HG02852 (cell line): ENCODE measurements around the gene FYN.

Experiments
- ATAC-seq: cut with Tn5 transposase; IDR thresholded peaks from one replicate; pipeline ENCODE4 v1.9.1; 2021; ENCODE audit warnings: mild to moderate bottlenecking, moderate library complexity; ENCODE audit not compliant: unreplicated experiment

Gene FYN

GRCh38 chr6:111672761-111673450, 200.3 kb downstream of the FYN start:
- ATAC-seq, result no peak

DNA sequence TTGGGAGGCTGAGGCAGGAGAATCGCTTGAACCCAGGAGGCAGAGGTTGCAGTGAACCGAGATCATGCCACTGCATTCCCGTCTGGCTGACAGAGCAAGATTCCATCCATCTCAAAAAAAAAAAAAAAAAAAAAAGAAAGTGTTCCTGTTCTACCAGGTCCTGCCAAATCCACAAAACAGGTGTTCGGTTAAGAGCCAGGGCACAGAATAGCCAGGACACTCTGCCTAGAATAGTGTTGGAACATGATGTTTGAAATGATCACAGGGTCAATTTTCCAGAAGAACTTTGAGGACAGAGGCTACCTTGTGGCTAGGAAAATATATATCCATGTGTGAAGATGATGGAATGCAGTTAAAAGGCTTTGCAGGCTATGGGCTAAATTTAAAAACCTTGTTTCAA, 203.9 kb downstream of the FYN start:
- no peak for ATAC-seq

GRCh38 chr6:111668410-111668809, 204.8 kb downstream of the FYN start:
- ATAC-seq, result no peak

- ATAC-seq, result no peak
These were observed 205.3 kb downstream of the FYN start for GRCh38 chr6:111667931-111668330.

GRCh38 chr6:111666847-111667246, 206.4 kb downstream of the FYN start:
- ATAC-seq, result no peak

DNA sequence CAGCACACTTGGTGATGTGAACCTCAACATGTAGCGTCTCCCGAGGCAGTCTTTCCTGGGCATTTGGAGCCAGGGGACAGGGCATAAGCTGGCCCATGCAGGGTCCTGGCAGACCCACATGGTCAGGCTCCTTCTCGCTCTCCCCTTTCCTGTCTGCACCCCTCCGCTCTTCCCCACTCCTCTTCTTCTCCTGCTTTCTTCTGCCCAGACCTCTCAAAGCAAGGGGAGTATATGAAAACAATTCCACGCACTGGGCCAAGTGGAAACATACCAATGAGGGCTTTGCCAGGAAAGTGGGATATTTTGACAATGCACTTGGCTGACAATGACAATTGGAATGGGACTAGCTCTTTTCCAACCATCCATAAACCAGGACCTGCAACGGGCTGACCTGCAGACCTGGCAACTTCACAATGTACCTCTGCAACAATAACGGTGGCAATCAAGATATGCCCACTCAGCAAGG, 208.7 kb downstream of the FYN start:
- no peak for ATAC-seq

DNA sequence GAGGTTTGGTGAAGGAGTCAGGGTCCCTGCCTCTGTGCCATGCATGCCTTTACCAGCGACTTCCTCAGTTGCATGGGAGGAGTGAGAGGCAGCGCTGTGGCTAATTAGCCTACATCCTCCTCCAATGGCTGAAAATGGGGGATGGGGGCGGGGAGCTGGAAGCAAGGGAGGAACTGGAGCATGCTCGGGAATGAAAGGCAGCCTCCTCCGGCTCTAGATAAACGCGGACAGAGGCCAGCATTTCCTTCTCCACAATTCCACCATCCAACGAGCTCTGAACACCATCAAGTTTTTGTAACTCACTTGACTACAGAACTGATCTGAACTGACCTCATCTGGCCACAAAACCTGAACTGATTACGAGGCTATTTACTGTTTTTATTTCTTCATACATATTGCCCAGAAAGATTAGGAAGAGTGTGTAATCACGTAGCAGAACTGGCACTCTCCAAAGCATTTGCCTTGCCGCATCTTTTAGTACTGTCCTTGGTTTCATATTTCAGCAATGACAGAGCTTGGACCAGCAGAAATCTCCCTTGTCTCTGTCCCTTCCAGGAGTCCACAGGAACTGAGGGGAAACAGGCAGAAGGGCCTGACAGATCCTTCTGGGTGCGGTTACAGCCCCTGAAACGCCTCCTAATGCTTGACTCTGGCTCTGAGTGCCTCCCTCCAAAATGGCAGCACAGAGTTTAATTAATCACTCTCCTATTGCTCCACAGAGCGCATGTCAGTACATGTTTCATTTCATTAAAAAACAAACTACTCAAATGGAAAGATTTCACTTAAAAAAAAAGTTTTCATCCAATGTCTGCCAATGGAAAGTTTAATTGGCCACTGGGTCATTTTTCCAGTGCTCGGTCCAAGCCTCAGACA, 209.3 kb downstream of the FYN start:
- no peak for ATAC-seq

- ATAC-seq, result no peak
These were observed 210.3 kb downstream of the FYN start for GRCh38 chr6:111662794-111663593.

DNA sequence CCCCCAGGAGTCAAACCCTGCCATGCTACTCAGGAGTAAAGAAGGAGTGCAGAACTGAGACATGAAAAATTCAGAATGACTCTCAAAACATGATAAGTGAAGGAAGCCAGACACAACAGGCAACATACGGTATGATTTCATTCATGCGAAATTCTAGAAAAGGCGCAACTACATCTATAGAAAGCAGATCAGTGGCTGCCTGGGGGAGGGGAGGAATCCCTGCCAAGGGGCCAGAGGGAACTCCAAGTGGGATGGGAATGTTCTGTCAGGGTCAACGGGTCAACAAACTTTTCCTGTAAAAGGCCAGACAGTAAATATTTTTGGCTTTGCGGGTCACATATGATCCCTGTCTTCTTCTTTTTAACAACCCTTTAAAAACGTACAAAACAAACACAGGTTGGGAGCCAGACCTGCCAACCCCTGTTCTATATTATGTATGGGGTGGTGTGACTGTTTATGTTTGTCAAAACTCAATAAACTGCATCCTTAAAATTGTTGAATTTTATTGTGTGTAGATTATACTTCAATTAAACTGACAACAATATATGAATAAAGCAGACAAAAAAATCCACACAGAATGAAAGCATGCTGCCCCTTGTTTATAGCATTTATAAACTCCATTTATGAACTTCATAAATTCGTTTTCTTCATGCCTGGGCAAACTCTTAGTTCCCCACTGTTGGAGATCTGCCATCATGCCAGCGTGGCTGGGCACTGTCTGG, 211.0 kb downstream of the FYN start:
- no peak for ATAC-seq

- no peak for ATAC-seq
These were observed 211.7 kb downstream of the FYN start for GRCh38 chr6:111661541-111662061.

GRCh38 chr6:111660531-111660930, 212.7 kb downstream of the FYN start:
- ATAC-seq, result no peak

- ATAC-seq, result no peak
These were observed 214.6 kb downstream of the FYN start for GRCh38 chr6:111658462-111659154.

DNA sequence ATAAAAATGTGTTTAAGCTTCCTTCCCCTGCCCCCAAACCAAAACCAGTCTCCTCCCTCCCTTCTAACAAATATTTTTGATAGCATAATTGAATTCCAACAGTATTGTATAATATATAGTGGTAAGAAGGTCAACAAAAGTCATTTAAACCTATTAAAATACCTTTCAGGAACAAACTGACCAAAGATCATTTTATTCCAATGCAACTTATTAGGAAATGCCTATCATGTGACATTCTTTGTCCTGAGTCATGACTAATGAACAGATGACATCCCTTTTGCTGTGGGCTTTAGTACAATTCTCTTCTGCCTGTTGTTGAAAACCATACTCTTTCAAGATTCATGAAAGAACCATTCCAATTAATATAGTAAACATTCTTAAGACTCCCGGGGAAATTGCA, 216.1 kb downstream of the FYN start:
- no peak for ATAC-seq

- ATAC-seq, result no peak
These were observed 219.3 kb downstream of the FYN start for GRCh38 chr6:111653979-111654378.

GRCh38 chr6:111653434-111653833, 219.8 kb downstream of the FYN start:
- no peak for ATAC-seq

DNA sequence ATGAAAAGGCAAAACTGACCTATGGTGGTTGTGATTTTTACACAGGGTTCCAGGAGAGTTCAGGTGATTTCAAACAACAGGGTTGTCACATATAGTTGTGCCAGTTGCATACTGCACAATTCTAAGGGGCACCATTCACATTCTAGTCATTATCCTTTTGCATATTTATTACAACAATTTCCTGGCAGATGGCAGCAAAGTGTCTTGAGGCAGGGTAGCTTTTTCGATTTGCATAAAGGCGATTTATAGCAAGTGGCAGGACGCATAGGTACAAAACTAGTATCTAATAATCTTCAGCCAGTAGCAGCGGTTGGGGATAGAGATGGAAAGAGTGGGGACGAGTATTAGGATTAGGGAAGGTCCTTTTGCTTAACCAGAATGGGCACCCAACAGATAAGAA, 221.1 kb downstream of the FYN start:
- ATAC-seq, result no peak

DNA sequence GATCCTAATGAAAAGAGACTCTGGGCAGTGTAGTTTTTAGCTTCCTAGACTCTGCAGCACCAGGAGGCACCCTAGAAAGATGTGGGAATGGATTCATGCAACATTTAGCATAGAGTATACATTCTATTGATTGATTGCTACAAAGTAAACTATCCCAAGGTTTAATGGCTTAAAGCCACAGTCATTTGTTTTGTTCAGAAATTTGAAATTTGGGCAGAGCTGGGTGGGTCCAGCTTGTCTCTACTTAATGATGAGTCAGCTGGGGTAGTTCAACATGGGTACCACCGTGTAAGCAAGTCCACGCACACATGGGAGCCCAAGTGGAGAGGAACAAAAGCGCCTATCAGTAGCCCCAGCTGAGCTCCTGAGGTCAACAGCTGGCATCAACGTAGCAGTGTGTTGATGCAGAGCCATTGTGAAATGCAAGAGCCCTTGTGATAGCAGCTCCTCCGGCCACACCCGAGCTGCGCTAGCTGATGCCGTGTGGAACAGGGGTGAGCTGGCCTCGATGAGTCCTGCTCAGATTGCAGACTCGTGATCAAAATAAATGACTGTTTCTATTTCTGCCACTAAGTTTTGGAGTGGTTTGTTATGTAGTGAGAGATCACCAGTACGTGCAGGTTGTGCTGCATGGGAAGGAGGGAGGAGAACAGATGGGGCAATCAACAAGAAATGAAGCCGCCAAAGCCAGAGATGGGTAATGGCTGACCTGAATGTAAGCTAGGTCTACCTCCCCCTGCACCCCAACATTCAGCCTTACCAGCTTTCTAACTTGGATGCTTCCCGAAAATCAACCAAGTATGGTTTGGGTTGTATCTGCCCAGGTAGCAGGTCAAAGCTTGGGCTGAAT, 221.8 kb downstream of the FYN start:
- ATAC-seq, result no peak

DNA sequence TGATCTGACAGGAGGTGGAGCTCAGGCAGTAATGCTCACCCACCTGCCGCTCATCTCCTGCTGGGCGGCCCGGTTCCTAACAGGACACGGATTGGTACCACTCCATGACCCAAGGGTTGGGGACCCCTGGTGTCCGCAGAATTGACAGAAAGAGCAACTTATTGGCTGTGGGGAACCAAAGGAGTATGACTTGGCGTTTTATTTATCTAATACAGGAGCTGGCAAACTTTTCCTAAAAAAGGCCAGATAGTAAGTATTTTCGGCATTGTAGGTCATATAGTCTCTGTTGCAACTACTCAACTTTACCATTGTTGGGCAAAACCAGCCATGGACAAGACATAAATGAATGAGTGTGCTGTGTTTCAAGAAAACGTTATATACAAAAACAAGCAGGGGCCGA, 223.2 kb downstream of the FYN start:
- no peak for ATAC-seq

GRCh38 chr6:111648100-111648499, 225.2 kb downstream of the FYN start:
- ATAC-seq, result no peak
